ENCODE measurements around the gene SDK1.

GRCh38 chr7:3318874-3319273 lies 17.8 kb downstream of the SDK1 start:
- no peak for TF ChIP-seq GATA2 (IDR thresholded peaks at IDR 0.05; ENCODE audit: insufficient read depth, insufficient read length, low read depth, low read length)
- TF ChIP-seq EZH2 (IDR thresholded peaks at IDR 0.05; ENCODE audit: borderline replicate concordance, low read depth, low read length, severe bottlenecking), result no peak

Measured in endothelial cell of umbilical vein (primary cell).